NB4 (cell line): ENCODE results near the gene SLC46A3.

Experiments
- DNase-seq: peaks from one replicate; pipeline ENCODE4 v3.0.0; 2010; ENCODE audit warnings: low read depth
- H3K4me3 ChIP-seq: one replicate; pipeline ENCODE4 v1.5.1; 2011; ENCODE audit warnings: mild to moderate bottlenecking, low read depth, low read length, moderate library complexity
- CTCF ChIP-seq: IDR thresholded peaks from one replicate; pipeline ENCODE4 v1.5.1; 2012; ENCODE audit warnings: low read depth, low read length
- MYC ChIP-seq: IDR thresholded peaks from 2 replicates; pipeline ENCODE4 v1.6.1; 2011; ENCODE audit warnings: low read depth, low read length
- POLR2A ChIP-seq: IDR thresholded peaks from 2 replicates; pipeline ENCODE4 v1.6.1; 2011; ENCODE audit warnings: mild to moderate bottlenecking; ENCODE audit not compliant: insufficient read length; ENCODE audit errors: extremely low read depth
- TF ChIP-seq, protein P1 (sequence below): IDR thresholded peaks from 2 replicates; pipeline ENCODE4 v1.6.1; 2011; ENCODE audit warnings: low read depth, low read length

SLC46A3 gene

GRCh38 chr13:28725046-28725610, 6.4 kb upstream of the SLC46A3 start:
- TF ChIP-seq POLR2A (no peak), MYC (no peak), CTCF (no peak)
- TF ChIP-seq, protein P1, sequence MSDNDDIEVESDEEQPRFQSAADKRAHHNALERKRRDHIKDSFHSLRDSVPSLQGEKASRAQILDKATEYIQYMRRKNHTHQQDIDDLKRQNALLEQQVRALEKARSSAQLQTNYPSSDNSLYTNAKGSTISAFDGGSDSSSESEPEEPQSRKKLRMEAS: no peak
- DNase-seq: no peak
- no peak overlapping the region for H3K4me3 ChIP-seq

GRCh38 chr13:28723806-28724205, 5.0 kb upstream of the SLC46A3 start:
- TF ChIP-seq POLR2A (no peak), MYC (no peak), CTCF (no peak)
- TF ChIP-seq, protein P1: no peak
- no peak for DNase-seq
- H3K4me3 ChIP-seq: no peak overlapping the region

DNA sequence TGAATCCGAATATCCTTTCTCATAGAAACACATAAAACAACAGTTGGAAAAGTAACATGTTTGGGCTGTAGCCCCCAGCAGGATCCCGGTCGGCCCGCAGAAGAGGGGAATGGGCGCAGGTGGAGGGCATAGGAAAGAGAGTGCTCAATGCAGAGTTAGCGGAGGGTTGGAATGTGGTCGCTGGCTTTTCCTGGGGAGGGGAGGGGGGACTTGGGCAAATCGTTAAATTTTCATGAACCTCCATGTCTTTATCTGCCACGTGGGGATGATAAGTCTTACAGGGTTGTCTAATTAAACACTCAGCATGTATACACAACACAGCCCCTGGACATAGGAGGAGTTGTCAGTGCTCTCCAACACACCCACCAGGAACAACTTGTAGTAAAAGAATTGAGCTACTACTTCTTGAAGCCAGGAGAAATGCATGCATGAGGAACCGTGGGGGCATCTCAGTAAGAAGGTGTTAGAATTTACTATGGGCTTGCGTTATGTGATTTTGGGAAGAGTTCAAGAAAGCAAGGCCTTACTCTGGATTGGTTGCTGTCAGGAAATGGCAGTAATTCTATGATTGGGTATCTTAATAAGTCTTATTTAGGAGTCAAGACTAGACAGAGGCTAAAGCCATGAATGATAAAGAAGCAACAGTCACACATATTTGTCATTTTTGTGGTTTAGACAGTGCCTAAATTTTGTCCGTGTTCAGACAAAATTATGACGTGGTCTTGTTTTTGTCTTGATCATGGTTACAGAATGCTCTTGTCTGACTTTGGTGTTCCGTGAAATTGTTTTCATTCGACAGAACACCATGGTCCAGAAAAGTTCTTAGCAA, 671 bp upstream of the SLC46A3 start:
- H3K4me3 ChIP-seq: peak overlapping the region; percentile 69
- peak; percentile 14 for DNase-seq
- TF ChIP-seq, protein P1: no peak
- TF ChIP-seq CTCF (no peak), MYC (no peak), POLR2A (no peak)

DNA sequence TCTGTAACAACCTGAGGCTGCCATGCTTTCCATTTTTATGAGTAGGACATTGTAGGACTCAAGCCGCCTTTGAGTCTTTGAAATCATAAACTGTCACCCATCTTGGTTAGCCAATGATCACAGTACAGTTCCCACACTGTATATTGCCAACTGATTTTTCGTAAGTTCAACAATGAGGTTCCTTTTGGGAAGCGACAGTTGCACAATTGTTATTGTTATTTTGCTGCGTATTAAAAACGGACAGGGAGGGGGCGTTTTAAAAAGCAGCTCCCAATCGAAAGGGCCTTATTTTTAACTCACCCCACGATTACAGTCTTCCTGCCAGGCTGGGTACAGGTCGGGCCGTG, 601 bp downstream of the SLC46A3 start:
- TF ChIP-seq POLR2A (no peak), CTCF (no peak), MYC (no peak)
- TF ChIP-seq, protein P1: no peak
- peak overlapping the region; percentile 69 for H3K4me3 ChIP-seq
- peak; percentile 54 for DNase-seq

DNA sequence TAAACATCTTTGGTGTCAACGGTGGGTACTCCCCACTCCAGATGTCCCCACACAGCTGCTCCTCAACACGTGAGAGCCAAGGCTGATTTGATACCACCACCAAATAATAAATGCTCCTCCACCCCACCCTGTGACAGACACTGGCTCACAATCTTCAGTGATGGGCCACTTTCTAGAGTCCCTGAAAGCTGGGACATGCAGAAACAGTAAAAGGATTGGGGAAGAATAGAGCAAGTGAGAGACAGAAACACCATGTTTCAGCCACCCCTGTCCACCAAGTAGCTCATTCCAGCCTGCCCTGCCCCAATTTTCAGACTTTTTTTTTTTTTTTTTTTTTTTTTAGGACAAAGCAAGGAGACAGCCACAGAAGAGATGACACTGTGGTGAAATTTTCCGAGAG, 1.6 kb downstream of the SLC46A3 start:
- DNase-seq: no peak
- no peak overlapping the region for H3K4me3 ChIP-seq
- TF ChIP-seq MYC (no peak), CTCF (no peak), POLR2A (no peak)
- TF ChIP-seq, protein P1: no peak
